NCI-H1092 treated with DMSO at 0.1 percent for 48 hours (cell line): Measurements from ENCODE around the gene SUV39H1.

Source experiments
- DNase-seq: peaks from one replicate; lab custom pipeline; 2025; lab: John Stamatoyannopoulos, UW

SUV39H1 gene

DNA sequence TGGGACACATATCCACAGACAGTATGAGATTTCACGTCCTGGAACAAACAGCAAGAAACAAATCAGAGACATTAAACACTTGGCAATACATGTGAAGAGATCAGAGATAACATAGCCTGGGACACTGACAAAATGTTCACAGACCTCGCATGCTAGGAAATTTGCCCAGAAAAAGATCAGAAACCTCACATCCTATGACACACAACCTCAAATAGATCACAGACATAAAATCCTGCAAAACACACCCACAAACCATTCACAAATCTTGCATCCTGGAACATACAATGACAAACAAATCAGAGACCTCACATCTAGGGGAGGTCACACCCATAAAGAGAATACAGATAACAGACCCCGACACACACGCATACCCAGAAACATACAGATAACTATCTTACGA is 18.0 kb downstream of the SUV39H1 start:
- DNase-seq, result no peak

DNA sequence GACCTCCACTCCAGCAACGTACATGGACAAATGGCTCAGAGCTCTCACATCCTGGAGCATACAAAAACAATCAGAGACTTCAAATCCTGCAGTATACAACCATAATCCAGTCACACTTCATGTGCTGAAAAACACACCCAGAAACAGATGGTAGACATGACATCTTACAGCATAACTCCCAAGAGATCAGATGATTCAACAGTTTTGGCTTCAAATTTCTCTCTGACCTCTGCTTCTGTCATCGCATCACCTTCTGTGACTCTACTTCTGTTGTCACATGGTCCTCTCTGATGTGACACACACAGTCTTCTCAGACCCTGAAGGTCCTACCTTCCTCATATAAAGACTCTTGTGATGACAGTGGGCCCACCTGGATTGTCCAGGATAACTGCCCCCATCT is 18.5 kb downstream of the SUV39H1 start:
- no peak for DNase-seq

DNA sequence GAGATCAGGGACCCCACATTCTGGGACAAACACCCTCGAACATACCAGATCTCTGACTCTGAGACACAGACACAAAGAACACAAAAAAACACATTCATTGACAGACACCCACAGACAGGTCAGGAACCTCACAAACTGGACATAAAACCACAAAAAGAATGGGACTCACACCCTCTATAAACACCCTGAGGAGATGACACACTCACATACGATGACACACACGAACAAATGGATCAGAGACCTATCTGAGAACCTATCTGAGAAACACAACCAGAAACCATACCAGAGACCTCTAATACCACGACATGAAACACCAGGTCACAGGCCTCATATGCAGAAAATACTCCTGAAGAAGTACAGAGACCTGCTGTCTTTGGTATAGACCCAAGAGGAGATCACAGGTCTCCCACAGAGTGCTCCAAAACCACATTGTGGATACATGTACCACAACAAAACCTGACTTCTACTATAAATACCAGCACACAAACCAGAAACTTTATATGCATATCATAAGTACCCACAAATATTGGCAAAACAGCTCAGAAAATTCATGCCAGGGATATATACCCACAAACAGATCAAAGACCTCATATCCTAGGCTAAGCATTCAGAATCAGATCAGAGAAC is 19.5 kb downstream of the SUV39H1 start:
- no peak for DNase-seq

DNA sequence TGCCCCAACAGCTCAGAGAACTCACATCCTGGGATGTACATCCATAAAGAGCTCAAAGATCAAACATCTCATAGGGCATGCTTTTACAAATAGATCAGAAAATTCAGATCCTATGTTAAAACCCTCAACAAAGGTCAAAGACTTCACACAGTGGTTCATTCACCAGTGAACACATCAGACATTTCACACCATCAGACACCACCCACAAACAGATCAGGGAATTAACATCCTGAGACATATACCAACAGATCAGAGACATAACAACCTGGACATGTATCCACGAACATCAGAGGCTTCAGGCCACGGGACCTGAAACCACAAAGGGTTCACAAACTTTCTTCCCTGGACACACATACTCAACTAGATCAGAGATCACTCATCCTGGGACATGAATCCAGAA is 23.4 kb downstream of the SUV39H1 start:
- DNase-seq, result no peak

DNA sequence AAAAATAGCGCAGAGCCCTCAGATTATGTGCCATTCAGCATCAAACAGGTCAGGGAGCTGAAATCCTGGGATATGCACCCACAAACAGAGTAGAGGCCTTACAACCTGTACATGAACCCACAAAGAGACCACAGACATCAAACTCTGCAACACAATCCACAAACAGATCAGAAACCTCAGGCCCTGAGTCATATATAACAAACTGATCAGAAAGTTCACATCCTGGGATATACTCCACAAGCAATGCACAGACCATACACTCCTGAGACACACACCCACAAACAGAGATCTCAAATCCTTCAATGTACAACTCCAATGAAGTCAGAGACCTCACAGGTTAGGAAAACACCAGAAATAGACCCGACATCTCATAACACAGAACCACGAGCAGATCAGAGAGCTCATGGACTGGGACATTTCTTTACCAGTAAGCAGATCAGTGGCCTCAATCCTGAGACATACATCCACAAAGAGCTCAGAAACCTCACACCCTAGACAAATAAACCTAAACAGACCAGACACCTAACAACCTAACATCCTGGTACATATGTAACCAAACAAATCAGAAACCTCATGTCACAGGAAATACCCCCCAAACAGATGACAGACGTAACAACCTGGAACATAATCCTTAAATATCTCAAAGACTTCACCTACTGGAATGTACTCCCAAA is 24.2 kb downstream of the SUV39H1 start:
- DNase-seq, result no peak

DNA sequence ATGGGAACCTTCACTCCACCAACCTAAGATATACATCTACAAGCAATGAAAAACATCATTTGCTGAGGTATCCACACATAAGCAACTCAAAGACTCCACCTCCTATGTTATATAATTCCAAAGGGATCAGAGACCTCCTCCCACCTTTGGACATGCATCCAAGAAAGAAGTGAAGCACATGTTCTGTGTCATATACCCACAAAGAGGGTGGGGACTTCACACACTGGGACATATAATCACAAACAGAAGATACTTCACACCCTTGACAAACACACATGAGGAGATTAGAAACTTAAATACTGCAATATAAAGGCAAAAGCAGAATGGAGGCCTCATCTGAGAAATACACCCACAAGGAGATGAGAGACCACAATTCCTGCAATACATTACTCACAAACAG is 25.4 kb downstream of the SUV39H1 start:
- no peak for DNase-seq

DNA sequence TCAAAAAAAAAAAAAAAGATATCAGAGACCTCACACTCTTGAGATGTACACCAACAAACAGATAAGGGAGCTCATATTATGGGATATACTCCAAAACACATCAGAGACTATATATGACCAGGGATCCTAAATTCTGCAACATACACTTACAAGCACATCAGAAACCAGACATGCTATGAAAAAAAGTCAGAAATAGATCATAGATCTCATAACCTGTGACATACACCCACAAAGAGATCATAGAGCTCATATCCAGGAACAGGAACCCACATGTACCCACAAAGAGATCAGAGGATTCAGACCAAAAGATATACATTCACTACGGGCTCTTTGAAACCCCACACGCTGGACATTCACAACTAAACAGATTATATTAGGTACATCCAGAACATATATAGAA is 30.1 kb downstream of the SUV39H1 start:
- DNase-seq, result no peak

DNA sequence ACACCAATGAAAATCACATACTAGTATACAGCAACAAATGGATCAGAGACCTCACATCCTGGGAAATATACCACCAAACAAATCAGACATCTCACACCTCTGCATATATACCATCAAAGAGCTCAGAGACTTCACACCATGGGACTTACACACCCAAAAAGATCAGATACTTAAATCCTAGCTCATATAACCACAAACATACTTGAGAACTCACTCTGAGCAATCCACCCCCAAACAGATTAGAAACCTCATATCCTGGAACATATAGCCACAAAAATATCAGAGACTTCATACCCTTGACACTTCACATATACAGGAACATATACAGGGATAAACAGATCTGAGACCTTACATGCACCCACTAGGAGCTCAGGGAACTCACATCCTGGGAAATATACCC is 32.1 kb downstream of the SUV39H1 start:
- DNase-seq, result no peak

DNA sequence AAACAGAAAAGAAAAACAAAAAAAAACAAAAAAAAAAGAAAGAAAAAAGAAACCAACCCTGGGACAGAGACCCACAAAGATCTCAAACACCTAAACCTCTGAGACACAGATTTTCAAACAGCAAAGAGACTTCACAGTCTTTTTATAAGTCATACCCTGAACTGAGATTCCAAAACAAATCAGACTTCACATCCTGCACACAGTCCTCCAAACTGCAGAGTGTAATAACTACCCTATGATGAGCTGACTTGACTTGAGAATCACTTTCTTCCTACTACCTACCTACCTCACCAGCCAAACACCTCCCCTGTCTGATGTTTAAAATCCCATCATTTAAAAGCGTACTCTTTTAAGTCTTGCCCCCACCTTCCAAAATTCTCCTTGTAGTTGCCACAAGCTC is 39.8 kb downstream of the SUV39H1 start:
- no peak for DNase-seq

DNA sequence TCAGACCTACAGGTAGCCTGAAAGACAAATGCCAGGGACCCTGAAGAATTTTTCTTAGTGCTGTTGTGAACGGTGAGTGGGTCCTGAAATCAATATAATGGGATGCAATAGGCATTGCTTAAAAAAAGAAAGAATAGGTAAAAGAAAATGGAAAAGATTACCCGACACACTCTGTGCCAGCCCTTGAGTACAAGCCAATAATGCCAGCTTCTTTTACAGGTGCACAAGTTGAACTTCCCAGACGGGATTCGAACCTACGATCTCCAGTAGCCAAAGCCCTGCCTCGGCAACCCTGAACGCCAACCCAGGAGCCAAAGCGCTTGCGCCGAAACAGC is 40.3 kb downstream of the SUV39H1 start:
- no peak for DNase-seq

DNA sequence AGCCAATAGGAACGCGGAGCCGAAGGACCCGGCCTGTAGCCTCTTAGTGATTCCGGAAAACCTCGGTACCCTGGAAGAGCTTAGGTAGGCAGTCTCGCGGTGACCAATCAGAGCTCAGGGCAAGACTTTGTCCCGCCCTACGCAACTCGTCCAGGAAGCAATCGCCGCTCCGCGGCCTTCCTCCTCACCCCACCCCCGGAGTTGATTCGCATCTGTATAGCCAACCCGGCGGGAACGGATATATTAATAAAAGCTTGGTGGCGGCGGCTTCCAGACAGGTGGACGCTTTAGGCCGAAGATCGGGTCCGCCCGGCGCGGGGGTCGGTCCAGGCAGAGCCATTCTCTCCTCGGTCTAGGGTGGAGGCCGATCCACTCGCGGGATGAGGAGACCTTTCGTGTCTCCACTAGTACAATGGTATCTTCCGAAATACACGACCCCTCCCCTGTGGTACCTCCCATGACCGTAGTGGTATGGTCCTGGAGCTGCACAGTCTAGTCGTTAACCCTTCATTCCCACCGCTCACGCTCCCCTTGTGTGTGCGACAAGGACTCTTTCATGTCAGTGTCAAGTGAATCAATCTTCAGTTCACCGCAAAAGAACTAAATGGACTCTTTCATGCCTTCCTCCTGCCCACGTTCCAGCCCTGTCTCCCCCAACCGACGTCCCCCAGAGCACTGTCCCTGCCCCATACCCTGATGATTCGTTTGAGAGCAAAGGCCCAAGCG is 40.8 kb downstream of the SUV39H1 start:
- peak; percentile 98 for DNase-seq

DNA sequence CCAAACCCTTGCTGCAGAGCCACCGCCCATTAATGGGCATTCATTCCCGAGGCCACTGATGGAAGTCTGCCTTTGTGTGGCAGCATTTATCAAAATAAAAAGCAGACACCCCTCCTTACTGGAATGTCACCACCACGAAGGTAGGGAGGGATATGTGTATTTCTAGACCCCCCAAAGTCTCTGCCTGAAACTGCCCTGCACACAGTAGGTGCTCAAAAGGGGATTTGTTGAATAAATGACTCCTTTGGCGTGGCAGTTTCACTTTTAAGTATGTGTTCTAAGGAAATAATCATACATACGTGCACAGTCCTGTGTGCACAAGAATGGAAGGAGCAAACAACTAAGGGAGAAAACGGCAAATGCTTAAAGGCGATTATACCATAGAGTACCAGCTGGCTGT is 41.4 kb downstream of the SUV39H1 start:
- peak; percentile 56 for DNase-seq

DNA sequence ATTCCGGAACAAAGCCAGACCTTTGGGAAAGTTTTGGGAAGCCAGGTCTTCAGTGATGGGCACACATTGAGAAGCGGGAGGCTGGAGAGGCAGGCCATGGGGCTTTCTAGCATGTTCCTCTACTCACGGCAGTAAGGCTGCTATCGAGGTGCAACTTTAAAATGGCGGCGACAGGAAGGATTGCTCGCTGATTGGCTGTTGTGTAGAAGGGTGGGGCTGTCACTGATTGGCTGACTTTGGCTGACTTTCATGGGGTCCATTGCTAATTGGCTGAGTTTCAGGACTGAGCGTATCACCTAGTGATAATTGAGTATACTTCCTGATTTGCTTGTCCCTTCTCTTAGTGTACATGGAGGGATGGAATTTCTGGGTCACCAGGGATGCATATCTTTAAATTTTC is 45.3 kb downstream of the SUV39H1 start:
- no peak for DNase-seq

DNA sequence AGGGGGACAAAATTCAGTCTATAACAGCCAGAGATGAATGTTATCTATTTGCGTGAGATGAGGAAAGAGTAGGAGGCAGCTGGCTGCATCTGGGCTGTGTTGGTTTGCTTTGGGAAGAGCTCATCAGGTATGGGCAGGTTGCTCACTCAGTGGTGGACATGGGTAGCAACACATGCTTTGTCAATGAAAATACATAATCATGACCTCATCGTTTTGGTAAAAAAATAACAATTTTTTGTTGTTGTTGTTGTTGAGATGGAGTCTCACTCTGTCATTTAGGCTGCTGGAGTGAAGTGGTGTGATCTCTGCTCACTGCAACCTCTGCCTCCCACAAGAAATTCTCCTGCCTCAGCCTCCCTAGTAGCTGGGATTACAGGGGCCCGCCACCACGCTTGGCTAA is 48.7 kb downstream of the SUV39H1 start:
- DNase-seq, result no peak

DNA sequence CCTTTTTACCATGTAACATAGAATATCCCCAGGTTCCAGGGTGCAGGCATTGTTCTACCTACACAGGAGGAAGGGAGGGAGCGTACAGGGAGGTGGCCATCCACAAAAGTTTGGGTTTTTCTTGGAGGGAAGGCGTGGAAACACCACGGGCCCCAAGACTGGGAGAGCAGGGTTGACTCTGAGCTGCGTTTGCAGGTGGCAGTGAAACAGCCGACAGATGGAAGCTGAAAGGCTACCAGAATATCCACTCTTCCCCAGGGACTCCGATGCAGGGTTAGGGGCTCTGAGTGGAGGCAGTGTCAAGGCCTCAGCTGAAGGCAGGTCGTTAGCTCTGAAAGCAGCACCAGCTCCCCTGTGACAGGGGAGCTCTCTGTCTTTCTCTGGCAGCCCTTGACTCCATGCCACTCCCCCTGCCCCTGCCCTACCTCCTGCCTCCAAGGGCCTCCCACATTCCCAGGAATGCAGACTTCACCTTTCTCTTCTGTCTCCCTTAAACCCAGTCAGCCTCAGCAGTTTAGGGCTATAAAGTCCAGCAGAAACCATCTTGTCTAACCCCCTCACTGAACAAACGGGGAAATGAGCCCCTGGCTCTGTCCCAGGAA is 51.0 kb downstream of the SUV39H1 start:
- DNase-seq, result no peak

DNA sequence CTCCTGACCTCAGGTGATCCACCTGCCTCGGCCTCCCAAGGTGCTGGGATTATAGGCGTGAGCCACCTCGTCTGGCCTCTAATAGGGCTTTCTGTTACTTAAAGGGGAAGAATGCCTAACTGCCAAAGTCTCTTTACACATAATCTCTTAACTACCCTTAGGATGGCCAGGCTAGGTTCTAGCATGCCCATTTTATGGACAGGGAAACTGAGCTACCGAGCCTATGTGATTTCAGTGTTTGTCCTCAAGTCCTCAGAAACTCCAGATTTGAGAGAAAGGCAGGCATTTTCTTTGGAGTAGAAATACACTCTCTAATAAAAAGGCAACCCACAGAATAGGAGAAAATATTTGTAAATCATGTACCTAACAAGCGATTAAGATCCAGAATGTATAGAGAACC is 52.6 kb downstream of the SUV39H1 start:
- DNase-seq, result no peak

DNA sequence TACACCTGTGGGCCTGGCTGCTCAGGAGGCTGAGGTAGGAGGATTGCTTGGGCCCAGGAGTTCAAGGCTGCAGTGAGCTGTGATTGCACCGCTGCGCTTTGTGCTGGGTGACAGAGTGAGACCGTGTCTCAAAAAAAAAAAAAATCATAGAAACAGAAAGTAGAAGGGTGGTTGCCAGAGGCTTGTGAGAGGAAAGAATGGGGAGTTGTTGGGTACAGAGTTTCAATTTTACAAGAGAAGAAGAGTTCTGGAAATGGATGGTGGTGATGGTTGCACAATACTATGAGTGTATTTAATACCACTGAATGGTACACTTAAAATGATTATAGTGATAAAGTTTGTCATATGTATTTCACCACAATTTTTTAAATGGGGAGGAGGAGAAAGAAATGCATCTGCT is 54.8 kb downstream of the SUV39H1 start:
- DNase-seq, result no peak

DNA sequence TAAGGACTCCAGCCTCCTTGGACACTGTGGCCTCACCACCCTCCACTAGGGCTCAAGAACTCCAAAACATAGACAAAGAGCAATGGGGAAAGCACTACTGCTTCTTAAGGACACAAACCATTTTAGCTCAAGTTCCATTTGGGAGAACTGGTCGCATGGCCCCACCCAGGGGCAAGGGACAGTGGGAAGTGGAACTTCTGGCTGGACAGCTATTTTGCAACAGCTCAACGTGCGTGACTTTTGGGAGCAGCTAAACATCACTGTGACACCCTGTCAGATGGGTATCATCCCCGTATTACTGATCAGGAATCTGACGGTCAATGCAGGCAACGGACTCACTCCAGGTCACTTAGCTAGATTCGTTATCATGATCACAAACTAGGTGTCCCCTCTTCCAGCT is 56.0 kb downstream of the SUV39H1 start:
- no peak for DNase-seq

DNA sequence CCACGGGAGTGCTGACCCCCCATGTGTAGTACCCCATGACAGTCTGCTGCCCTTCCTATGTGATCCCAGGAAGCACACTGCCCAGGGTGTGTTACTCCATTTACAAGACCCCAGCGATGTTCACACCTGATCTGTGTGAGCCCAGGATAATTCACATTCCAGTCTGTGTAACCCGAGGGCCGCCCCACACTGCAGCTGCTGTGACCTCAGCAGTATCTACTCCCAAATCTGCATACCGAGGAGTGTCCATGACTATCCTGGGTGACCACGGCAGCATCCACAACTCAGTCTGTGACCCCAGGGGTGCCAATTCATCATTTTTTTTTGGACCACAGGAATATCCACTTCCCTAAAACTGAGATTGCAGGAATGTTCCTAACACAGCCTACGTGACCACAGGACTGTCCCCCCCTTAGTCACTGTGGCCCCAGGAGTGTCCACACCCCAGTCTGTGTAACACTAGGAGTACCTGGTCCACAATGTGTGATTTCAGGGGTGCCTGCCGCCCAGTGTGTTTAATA is 57.2 kb downstream of the SUV39H1 start:
- no peak for DNase-seq

DNA sequence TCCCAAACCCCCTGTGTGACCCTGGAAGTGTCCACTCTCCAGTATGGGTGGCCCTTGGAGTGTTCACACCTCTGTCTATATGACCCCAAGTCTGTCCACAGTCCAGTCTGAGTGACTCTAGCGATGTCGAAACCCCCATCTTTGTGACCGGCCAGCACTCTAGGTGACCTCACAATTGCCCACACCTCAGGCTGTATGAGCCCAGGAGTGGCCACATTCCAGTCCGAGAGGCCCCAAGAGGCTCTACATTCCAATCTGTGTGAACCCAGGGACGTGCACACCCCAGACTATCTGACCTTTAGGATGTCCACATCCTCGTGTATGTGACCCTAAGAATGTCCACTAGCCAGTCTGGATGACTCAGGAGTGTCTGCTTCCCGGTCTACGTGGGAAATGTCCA is 57.7 kb downstream of the SUV39H1 start:
- DNase-seq, result no peak
